Measurements from ENCODE around the gene MTA3.

MTA3 gene

DNA sequence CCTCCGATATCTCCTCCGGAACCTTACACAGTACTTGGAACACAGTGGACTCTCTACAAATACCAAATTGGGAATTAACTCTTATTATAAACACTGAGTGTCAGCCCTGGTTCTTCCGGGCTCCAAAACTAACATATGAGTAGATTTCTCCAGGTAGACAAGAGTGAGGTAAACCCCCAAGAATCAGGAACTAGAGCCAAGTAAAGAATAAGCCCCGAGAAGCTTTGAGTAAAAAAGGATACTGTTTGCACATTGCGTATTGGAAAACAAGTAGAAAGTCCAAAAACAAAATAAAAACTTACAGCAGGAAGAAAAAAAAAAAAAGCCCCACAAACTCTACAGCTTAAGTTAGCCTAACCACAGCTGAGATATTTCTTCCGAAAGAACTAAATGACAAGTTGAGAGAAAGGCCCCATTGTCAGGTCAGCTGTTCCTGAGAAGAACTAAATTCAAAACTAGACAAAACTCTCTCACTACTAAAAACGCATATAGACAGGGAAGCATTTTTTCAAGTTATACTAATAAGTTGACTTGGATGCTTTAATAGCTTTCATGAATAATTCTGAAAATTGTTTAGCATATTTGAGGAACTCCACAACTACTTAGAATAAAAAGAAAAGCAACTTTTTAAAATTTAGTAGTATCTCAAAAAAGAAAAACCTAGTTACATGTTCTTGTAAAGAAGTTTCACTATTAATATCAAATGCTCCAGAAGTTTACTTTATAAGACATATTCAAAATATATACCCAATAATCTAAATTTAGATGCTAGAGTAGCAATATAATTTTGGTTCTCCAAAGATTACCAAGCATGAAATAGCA lies 228.2 kb downstream of the MTA3 start:
- H3K27me3 Mint-ChIP-seq = peaks cover 46% of the 10 kb centered on the region
- H3K4me3 Mint-ChIP-seq = no peak overlapping the region
- DNase-seq = no peak
- H3K27ac Mint-ChIP-seq = no peak overlapping the region
- peaks cover 1% of the 10 kb centered on the region for H3K36me3 Mint-ChIP-seq
- CTCF ChIA-PET = interaction anchor here (1.1 kb wide), 1 partner anchor 8 kb away, joined by 3 read pairs; no protein-coding TSS in a partner anchor
- H3K4me1 Mint-ChIP-seq = peaks cover 25% of the 10 kb centered on the region
- H3K9me3 Mint-ChIP-seq = no peaks in the 10 kb centered on the region

DNA sequence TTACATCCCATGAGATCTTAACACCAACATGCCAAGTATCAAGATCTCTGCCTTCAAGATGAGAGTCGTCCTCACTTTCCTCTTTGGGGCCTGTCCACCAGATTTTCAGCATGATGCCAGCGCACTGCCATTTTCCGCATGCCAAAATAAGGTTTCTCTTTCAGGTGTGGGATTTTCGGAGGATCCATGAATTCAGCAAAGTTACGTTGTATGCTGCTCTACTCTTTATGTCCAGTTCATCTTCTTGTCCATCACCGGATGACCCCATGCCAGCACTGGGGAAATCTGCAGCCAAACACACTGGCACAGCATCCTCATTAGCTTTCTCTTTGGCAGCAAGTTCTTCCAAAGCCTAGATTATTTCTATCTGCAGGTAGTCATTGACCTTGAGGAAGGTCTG lies 228.8 kb downstream of the MTA3 start:
- CTCF ChIA-PET = no interaction called here
- Mint-ChIP-seq H3K27ac (no peak overlapping the region), H3K4me3 (no peak overlapping the region), H3K36me3 (no peaks in the 10 kb centered on the region), H3K27me3 (peaks cover 42% of the 10 kb centered on the region), H3K9me3 (no peaks in the 10 kb centered on the region), H3K4me1 (peaks cover 19% of the 10 kb centered on the region)
- no peak for DNase-seq

GRCh38 chr2:42799881-42800280 lies 231.4 kb downstream of the MTA3 start:
- peaks cover 11% of the 10 kb centered on the region for H3K4me1 Mint-ChIP-seq
- peaks cover 30% of the 10 kb centered on the region for H3K27me3 Mint-ChIP-seq
- H3K9me3 Mint-ChIP-seq = no peaks in the 10 kb centered on the region
- DNase-seq = no peak
- H3K36me3 Mint-ChIP-seq = no peaks in the 10 kb centered on the region
- H3K27ac Mint-ChIP-seq = no peak overlapping the region
- H3K4me3 Mint-ChIP-seq = no peak overlapping the region
- CTCF ChIA-PET = interaction anchor here (1.6 kb wide), 1 partner anchor 11 kb away, joined by 7 read pairs; no protein-coding TSS in a partner anchor

GRCh38 chr2:42800461-42800962 lies 232.1 kb downstream of the MTA3 start:
- no peak overlapping the region for H3K4me3 Mint-ChIP-seq
- CTCF ChIA-PET = interaction anchor here (1.6 to 1.7 kb wide), 2 partner anchors 10 to 28 kb away, joined by 4 to 7 read pairs; no protein-coding TSS in a partner anchor
- H3K27me3 Mint-ChIP-seq = peaks cover 35% of the 10 kb centered on the region
- H3K27ac Mint-ChIP-seq = no peak overlapping the region
- no peaks in the 10 kb centered on the region for H3K36me3 Mint-ChIP-seq
- DNase-seq = no peak
- peaks cover 11% of the 10 kb centered on the region for H3K4me1 Mint-ChIP-seq
- no peaks in the 10 kb centered on the region for H3K9me3 Mint-ChIP-seq

DNA sequence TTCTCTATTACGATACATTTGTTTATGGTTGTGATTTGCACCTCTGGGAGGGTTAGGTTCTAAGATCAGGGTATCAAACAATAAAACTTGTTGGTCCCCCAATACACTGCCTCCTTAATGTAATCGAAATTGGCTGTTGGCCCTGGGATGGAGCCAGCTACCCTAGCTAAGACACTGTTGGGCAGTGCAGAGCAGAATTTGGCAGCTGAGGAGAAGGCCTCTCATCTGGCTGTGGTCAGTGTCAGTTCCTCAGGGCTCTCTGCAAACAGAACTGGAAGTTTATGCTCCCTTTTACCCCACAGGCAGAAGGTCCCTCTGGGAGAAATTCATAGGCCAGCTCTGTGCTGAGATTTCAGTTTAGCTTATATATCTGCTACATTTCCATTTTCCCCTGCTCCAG lies 232.5 kb downstream of the MTA3 start:
- DNase-seq = no peak
- H3K9me3 Mint-ChIP-seq = no peaks in the 10 kb centered on the region
- no peaks in the 10 kb centered on the region for H3K36me3 Mint-ChIP-seq
- CTCF ChIA-PET = interaction anchor here (1.6 to 1.7 kb wide), 2 partner anchors 10 to 27 kb away, joined by 4 to 7 read pairs; no protein-coding TSS in a partner anchor
- H3K27me3 Mint-ChIP-seq = peaks cover 34% of the 10 kb centered on the region
- H3K4me3 Mint-ChIP-seq = no peak overlapping the region
- peaks cover 11% of the 10 kb centered on the region for H3K4me1 Mint-ChIP-seq
- H3K27ac Mint-ChIP-seq = no peak overlapping the region

GRCh38 chr2:42801381-42801780 lies 232.9 kb downstream of the MTA3 start:
- Mint-ChIP-seq H3K27me3 (peaks cover 34% of the 10 kb centered on the region), H3K36me3 (no peaks in the 10 kb centered on the region), H3K4me1 (peaks cover 11% of the 10 kb centered on the region), H3K27ac (no peak overlapping the region), H3K9me3 (no peaks in the 10 kb centered on the region), H3K4me3 (no peak overlapping the region)
- CTCF ChIA-PET = interaction anchor here (1.6 to 1.7 kb wide), 2 partner anchors 9 to 27 kb away, joined by 4 to 7 read pairs; no protein-coding TSS in a partner anchor
- DNase-seq = no peak

- no peaks in the 10 kb centered on the region for H3K9me3 Mint-ChIP-seq
- peaks cover 11% of the 10 kb centered on the region for H3K4me1 Mint-ChIP-seq
- CTCF ChIA-PET = no interaction called here
- DNase-seq = no peak
- H3K4me3 Mint-ChIP-seq = no peak overlapping the region
- no peak overlapping the region for H3K27ac Mint-ChIP-seq
- H3K36me3 Mint-ChIP-seq = no peaks in the 10 kb centered on the region
- peaks cover 40% of the 10 kb centered on the region for H3K27me3 Mint-ChIP-seq
Observed at GRCh38 chr2:42802150-42802549, 233.7 kb downstream of the MTA3 start.

- DNase-seq = no peak
- Mint-ChIP-seq H3K9me3 (no peaks in the 10 kb centered on the region), H3K4me1 (peaks cover 15% of the 10 kb centered on the region), H3K27me3 (peaks cover 57% of the 10 kb centered on the region), H3K27ac (no peak overlapping the region), H3K36me3 (no peaks in the 10 kb centered on the region), H3K4me3 (no peak overlapping the region)
- CTCF ChIA-PET = no interaction called here
Observed at GRCh38 chr2:42804338-42804737, 235.9 kb downstream of the MTA3 start.

GRCh38 chr2:42804891-42805290 lies 236.5 kb downstream of the MTA3 start:
- Mint-ChIP-seq H3K9me3 (no peaks in the 10 kb centered on the region), H3K36me3 (no peaks in the 10 kb centered on the region), H3K27me3 (peaks cover 57% of the 10 kb centered on the region)

More at GRCh38 chr2:42804891-42805290, 236.5 kb downstream of the MTA3 start:
- Mint-ChIP-seq H3K4me1 (peaks cover 15% of the 10 kb centered on the region), H3K27ac (no peak overlapping the region), H3K4me3 (no peak overlapping the region)
- DNase-seq = no peak
- CTCF ChIA-PET = interaction anchor here (0.9 kb wide), 1 partner anchor 9 kb away, joined by 3 read pairs; no protein-coding TSS in a partner anchor

All from activated naive CD4-positive, alpha-beta T cell treated with anti-CD3 and anti-CD28 coated beads, Interleukin-2, amount 10 ng/mL, durations not matched to agents 7 days and 5 days (primary cell).